Activated CD8-positive, alpha-beta memory T cell treated with anti-CD3 and anti-CD28 coated beads, Interleukin-2, amount 50 U/mL, for 1 hour (primary cell): Measurements from ENCODE around the gene ROBO2.

ENCODE experiments used
- DNase-seq: peaks from one replicate; pipeline ENCODE4 v3.0.0-alpha.2; 2020; ENCODE audit errors: extremely low read depth

The ROBO2 gene

DNA sequence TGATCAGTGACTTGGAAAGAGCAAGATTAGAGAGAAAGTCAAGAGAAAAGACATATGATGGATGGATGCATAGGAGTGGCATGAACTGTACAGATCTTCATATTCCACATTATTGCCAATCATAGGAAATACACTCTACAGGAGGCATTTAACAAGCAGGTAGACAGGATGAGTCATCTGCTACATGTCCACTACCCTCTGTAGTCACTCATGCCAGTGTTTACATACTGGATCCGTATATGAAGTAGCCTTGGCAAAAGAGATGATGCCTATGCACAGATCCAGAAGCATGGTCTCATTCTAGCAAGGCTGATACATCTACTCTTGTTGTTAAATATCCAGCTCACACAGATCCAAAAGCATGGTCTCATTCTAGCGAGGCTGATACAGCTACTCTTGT is 632.1 kb downstream of the ROBO2 start:
- no peak for DNase-seq

DNA sequence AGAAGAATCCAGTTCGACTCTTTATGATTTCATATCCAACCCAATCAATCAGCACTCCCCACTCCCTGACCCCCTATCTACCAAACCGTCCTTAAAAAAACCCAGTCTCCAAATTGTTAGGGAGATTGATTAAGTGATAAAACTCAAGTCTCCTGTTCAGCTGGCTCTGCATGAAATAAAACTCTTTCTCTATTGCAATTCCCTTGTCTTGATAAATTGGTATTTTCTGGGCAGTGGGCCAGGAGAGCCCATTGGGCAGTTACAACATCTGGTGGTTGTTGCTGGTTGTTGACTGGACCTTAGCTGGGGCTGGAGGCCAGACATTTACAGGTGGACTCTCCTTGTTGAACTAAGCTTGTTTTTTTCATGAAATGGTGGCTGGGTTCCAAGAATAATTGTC is 642.3 kb downstream of the ROBO2 start:
- no peak for DNase-seq

DNA sequence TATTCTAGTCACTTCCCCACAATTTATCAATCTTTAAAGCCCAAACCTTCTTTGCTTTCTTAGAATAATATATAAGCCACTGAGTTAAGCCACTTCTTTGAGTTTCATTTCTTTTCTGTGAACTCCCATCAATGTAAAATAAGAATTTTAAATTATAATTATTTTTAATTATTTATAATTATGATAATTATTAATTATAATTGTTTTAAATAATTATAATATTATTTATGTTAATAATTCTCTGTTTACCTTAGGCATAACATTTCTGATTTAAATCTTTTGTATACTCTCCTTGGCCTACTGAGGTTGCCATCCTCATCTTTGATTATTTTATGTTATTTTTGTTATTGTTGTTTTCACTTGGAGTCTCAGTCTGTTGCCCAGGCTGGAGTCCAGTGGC is 644.2 kb downstream of the ROBO2 start:
- DNase-seq = no peak

DNA sequence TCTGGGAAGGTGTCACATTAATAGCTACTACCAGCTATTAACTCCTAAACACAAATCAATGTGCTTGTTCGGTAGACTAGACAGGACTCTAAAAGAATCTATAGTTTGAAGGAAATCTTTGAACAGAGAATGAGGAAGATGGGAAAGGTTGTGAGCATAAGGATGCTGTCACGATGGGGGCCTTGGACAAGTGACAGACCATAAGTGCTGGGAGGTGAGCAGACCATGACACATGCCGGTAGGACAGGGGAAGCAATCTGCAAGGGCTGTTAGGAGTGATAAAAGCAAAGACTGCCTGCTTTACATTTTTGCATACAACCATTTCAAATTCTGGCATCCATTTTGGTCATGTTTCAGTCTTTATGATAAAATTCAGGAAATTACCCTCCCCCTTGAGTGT is 645.8 kb downstream of the ROBO2 start:
- no peak for DNase-seq

DNA sequence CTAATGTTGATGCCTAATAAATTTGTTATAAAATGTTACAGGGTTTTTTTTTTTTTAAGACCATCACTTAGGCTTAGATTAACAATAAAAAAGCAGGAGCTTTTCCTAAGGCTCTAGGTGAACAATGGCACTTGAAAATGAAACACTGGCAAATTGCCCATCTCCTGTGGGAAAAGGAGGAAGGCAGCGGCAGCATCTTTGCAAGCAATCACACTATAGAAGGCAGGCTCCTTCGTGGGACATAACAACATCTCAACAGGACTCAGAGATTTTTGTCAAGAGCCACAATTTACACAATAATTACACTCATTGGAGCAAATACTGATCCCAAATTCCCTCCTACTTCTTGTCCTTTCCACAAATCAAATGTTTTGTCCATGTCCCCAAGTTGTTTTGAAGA is 646.7 kb downstream of the ROBO2 start:
- no peak for DNase-seq

DNA sequence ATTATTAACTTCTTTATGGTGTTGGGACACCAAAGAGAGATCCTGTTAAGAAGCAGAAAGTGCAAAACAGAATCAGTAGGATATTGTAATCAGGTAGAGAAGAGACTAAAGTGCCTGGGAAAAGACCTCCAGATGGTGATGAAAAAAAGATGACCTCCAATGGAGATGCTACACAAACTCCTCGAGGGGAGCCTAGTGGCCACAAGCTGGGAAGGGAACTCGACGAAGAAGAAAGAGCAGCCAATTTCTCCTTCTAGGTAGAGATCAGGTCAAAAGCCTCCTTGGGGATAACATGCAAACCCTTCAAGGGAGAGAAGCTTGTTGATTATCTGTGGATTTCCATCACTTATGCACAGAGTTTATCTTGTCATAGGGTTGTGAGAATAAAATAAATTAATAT is 647.6 kb downstream of the ROBO2 start:
- no peak for DNase-seq

DNA sequence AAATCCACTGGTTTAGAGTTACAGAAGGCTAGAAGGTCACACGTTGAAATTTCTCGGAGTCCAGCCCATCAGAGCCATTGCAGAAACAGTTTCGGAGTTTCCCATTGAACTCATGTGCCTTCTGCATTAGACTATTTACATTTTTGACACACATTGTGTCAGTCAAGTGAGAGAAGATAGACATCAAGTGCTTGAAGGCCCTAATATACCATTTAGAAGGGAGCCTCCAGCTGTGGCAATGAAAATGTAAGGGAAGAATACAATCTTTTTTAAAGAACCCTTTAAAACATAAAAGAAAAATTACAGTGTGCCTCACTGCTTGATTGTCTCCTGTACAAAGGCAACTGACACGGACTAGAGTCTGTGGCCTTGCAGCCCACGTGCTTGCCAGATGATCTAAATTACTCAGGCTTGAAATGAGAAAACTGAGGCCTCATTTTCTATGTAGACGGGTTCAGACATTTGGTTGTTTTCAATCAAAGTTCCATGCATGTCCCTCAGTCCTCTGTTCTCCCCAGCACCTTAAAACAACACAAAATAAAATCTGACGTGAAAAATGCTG is 650.5 kb downstream of the ROBO2 start:
- DNase-seq = no peak

DNA sequence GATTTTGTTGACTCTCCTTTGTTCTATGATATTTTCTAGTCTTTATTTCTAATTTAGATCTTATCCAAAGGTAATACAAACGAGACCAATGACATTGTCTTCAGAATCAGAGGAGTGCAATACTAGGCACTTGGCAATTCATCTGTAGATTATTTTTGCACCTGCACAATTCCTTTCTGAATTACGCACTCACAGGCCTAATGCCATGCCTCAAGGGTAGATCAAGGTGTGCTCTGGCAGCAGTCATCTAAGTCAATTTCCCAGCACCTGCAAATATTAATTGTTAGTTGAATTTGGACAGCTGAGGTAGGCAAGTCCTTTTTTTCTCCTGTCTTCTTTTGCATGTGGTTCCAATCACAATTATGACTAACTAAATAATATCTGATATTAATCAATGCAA is 653.2 kb downstream of the ROBO2 start:
- DNase-seq = no peak

DNA sequence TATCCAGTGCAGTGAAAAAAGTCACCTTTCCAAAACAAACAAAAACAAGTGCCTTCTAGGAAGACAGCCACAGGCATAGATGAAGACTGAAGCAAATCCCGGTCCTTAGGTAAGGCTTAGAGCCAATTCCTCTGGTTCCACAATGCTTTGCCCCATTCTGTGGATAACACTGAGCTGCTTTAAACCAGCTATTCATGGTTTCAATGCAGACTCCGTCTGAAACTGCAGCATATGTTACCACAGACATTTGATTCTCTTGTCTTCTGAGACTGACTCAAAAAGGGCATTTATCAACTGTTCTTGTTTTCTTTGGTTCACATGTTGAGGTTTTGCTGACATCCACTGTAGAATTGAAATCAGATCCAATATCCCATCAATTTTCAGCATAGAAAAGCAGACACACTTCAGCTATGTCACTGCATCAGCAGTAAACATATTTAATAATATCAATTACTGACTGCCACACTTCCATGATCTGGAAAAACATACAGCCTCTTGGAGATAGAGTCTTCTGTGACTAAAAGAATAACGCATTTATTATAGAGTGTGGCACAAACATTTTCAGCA is 659.3 kb downstream of the ROBO2 start:
- no peak for DNase-seq
